Heart left ventricle (tissue), 13 donors: ENCODE data around the gene SERPINE1.

ENCODE experiments used
- CTCF ChIP-seq, 12 donors: fragments of 200-600 bp; sonication (generic) in 4 of 12; IDR thresholded peaks; one replicate each; pipeline versions ENCODE4 v1.5.0 to v1.8.0; 2018 to 2022; ENCODE audit warnings: antibody characterized with exemption in 12 of 12, mild to moderate bottlenecking in 5 of 12
- POLR2A ChIP-seq, 2 donors: fragments of 450-650 bp; IDR thresholded peaks; one replicate each; pipeline ENCODE4 v1.6.1; 2017; ENCODE audit warnings: antibody characterized with exemption in 2 of 2, mild to moderate bottlenecking in 2 of 2, moderate library complexity in 2 of 2
- donor health status: ischemic (EF 13 %, LVEDD 7.1; RV severe dilation, severe dysfunction).
- donor health status: DM: no; HTN: yes; CAD: no.
- donor health status: DM: no; HTN: no; CAD: no.
- donor health status: ischemic (EF 25% LVEDD 6.9; RV normal size, moderate dysfunction).
- donor health status: ischemic (EF 25% LVEDD 5.7; RV mildly dilated, moderate dysfunction).
- donor health status: ischemic (EF 35%, LVEDD 5.7; RV mildly dilated, moderate dysfunction).
- donor health status: nonischemic (EF 11% LVEDD 7.7; RV severe dilation, severe dysfunction).
- donor health status: DM: yes; HTN: yes; CAD: no.
- donor health status: PGD.
- donor health status: ischemic (EF 29% LVEDD 5.4; RV normal size, mild dysfunction).
- donor health status: nonischemic (EF 23%, LVEDD 6.1; RV moderate dilation, normal function).

- TF ChIP-seq CTCF (IDR thresholded peaks at IDR 0.05) (no peak), POLR2A (IDR thresholded peaks at IDR 0.05) (no peak)
These were observed 41.6 kb downstream of the SERPINE1 start for GRCh38 chr7:101168412-101169049.
